Skin epidermis (tissue), 12 donors: ENCODE data around the gene C1orf116.

Experiments used
- H3K27ac ChIP-seq, 21 experiments: fragments of 200-600 bp; sonication (generic) in 11 of 21; one replicate each; pipeline ENCODE4 v1.5.0; 2020; ENCODE audit warnings: mild to moderate bottlenecking in 3 of 21, inconsistent platforms in 2 of 21, moderate library complexity in 2 of 21
- H3K4me3 ChIP-seq, 7 experiments: fragments of 200-600 bp; sonication (generic) in 2 of 7; one replicate each; pipeline ENCODE4 v1.5.0; 2020; ENCODE audit warnings: inconsistent platforms in 2 of 7, mild to moderate bottlenecking in 2 of 7, moderate library complexity in 1 of 7

The C1orf116 gene

GRCh38 chr1:206972728-206973127 lies 59.8 kb downstream of the C1orf116 start:
- no peak overlapping the region for H3K4me3 ChIP-seq
- H3K27ac ChIP-seq, result no peak overlapping the region

GRCh38 chr1:206971029-206971655 lies 61.4 kb downstream of the C1orf116 start:
- H3K4me3 ChIP-seq, result no peak overlapping the region
- no peak overlapping the region for H3K27ac ChIP-seq

- no peak within 1 kb of the TSS for H3K27ac ChIP-seq
These were observed 62.1 kb downstream of the C1orf116 start, which contains the start of gene FCAMR for GRCh38 chr1:206970446-206970845. Gene FCAMR (minus strand): TSS chr1:206970460. CDS start chr1:206970125, 335 bp downstream.

GRCh38 chr1:206969090-206969489 lies 63.5 kb downstream of the C1orf116 start:
- Histone ChIP-seq H3K4me3 (no peak overlapping the region), H3K27ac (no peak overlapping the region)

More at GRCh38 chr1:206970446-206970845, 62.1 kb downstream of the C1orf116 start, which contains the start of gene FCAMR:
- no peak within 1 kb of the TSS for H3K4me3 ChIP-seq
